HG02588 (cell line): Measurements from ENCODE around the gene DUSP9.

Experiments used
- ATAC-seq: cut with Tn5 transposase; IDR thresholded peaks from one replicate; pipeline ENCODE4 v1.9.1; 2021; ENCODE audit warnings: mild to moderate bottlenecking, moderate library complexity; ENCODE audit not compliant: unreplicated experiment

DUSP9 gene

DNA sequence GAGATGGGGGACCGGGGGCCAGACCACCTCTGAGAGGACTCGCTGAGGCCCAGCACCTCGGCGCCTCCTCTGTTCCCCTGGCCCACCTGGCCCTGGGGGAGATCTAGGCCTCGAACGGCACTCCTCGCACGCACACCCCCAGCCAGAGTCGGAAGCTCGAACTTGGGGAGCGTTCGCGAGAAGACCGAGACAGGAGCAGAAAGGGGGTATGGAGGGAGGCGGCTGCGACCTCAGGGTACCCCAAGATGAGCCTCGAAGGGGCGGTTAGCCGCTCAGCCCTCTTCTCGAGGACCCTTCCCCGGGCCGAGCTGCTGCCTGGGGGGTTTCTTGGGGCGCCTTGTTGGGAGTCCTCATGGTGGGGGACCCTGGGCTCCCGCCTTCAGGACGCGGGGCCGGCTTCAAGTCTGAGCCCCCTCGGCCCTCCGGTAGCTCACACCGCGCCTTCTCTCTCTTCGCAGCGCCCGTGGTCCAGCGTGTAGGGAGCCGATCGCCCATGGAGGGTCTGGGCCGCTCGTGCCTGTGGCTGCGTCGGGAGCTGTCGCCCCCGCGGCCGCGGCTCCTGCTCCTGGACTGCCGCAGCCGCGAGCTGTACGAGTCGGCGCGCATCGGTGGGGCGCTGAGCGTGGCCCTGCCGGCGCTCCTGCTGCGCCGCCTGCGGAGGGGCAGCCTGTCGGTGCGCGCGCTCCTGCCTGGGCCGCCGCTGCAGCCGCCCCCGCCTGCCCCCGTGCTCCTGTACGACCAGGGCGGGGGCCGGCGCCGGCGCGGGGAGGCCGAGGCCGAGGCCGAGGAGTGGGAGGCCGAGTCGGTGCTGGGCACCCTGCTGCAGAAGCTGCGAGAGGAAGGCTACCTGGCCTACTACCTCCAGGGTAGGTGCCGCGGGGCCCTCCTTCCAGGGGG is 706 bp downstream of the DUSP9 start:
- no peak for ATAC-seq

DNA sequence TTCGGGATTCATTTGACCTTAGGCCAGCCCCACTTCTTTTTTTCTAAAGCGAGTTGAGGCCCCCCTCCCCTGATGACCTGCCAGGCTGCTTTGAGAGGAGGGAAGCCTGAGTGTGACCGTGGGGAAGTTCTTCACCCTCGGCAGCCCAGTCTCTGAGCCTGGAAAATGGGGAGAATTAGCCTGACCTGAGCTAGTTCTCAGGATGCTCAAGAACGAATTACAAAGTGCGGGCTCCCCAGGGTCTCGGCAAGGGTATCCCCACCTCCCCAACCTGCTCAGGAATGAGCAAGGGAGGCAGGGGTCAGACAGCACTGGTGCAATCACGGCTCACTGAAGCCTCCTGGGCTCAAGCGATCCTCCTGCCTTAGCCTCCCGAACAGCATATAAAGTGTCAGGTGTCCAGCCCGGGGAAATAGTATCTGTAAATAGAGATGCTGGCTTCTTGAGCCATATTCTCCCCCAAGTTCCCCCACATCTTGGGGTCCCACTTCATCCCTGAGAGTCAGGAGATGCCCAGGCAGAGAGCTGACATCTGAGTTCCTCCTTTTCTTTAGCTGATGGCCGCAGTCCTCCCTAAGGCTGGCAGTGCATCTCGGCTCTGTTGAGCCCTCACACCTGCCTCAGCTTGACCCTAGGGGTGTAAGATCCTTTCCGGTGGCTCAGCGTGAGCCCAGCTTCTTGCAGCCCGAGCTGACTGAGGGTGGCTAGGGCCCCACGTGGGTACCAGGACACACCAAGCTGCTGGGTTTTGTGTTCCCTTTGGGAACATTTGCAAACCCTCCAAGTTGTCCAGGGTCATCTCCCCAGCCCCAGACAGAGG is 1.6 kb downstream of the DUSP9 start:
- ATAC-seq = no peak

DNA sequence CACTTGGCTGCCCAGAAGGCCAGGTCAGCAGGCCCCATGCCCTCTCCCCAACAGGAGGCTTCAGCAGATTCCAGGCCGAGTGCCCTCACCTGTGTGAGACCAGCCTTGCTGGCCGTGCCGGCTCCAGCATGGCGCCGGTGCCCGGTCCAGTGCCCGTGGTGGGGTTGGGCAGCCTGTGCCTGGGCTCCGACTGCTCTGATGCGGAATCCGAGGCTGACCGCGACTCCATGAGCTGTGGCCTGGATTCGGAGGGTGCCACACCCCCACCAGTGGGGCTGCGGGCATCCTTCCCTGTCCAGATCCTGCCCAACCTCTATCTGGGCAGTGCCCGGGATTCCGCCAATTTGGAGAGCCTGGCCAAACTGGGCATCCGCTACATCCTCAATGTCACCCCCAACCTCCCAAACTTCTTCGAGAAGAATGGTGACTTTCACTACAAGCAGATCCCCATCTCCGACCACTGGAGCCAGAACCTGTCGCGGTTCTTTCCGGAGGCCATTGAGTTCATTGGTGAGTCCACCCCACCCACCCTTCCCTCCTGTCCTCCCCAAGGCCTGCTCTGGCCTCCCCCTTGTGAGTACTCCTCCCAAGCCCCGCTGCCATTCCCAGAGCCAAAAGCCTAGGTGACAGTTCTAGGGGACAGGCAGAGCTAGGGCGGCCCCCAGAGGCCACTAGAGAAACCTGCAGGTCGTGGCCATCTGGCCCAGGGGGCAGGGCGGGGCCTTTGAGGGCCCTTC is 2.3 kb downstream of the DUSP9 start:
- no peak for ATAC-seq

DNA sequence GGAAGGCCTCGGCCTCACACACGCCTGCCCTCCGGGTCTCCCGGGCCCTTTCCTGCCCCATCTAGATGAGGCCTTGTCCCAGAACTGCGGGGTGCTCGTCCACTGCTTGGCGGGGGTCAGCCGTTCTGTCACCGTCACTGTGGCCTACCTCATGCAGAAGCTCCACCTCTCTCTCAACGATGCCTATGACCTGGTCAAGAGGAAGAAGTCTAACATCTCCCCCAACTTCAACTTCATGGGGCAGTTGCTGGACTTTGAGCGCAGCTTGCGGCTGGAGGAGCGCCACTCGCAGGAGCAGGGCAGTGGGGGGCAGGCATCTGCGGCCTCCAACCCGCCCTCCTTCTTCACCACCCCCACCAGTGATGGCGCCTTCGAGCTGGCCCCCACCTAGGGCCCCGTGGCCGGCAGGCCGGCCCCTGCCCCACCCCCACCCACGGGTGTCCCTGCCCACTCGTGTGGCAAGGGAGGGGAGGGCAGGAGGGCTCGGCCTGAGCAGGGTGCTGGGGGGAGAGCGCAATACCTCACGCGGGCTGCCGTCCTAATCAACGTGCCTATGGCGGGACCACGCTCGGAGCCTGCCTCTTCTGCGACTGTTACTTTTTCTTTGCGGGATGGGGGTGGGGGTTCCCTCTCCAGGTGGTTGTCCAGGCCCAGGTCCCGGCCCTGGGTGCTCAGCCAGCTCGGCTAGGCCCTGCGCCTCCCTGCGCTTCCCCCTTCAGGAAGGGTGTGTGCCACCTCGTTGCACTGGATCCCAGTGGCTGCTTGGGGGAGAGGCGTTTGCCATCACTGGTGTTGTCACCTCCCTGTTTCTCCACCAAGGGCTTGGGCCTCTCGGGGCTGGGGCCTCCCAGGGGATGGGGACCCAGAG is 3.1 kb downstream of the DUSP9 start:
- ATAC-seq = no peak

DNA sequence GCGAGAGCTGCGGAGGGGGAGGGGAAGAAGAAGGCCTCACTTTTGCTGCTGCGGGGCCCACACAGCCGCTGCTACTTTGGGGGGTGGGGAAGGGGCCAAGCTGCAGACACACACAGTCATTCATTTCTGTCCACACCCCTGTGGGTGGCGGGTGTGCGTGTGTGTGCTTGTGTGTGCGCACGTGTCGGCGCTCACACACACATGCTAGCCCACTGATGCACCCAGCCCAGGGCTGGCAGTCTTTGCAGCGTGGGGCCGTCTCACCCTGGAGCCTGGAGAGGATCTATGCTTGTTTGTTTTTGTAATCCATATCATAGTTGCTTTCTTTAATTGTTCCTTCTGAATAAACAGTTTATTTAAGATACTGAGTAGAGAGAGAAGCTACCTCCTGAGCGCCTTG is 4.0 kb downstream of the DUSP9 start:
- no peak for ATAC-seq

DNA sequence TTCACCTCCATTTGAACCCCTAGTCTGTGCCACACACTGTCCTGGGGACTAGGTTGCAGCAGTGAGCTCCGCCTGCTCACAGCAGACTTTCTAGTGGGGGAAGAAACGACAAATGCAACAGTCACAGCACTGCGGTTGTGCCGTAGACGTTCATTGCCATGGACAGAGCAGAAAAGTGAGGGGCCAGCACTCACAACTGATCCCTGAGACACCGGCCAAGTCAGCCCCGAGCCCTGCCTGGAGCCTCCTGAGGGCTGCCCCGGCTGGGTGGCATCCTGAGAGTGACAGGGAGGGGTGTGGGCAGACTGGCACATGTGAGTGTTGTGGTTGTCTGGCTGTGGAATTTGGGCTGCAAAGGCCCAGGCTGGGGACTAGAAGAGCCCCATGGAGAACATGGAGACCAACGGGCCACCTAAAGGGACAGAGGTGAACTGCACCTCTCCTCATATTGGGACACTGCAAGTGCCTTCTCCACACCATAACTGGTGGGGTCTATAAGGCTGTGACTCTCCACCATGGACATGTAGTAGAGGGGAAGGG is 4.6 kb downstream of the DUSP9 start:
- ATAC-seq = no peak

DNA sequence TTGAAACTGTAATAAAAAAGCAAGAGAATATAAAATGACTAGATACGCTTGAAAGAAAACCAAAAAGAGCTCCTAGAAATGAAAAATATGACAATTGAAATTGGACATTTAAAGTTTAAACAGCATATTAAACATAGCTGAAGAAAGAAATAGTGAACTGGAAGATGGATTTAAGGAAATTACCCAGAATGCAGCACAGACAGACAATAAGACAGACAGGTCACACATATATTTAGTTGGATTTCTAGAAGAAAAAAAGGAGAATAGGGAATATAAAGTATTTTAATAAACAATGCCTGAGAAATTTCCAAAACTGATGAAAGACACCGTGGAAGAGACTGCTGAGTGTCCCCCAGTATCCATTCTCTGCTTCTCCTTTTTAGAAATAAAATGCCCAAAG is 6.6 kb downstream of the DUSP9 start:
- ATAC-seq = no peak

DNA sequence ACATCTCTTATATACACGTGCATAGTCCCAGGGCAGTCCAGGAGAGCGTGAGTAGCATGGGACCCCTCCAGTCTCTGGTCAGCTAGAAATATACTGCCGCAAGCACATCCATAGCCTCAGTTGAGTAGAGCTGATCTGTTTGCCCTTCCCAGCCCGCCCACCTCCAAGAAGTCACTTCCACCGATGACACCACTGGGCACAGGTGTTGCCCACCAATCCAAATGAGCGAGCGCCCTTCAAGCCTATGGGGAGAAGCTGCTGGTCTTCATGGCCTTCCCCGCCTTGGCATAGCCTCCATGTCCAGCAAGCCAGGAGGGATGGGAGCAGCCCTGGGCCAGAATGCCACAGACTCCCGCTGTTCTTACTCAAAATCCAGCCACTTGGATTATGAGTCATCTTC is 10.2 kb downstream of the DUSP9 start:
- no peak for ATAC-seq

DNA sequence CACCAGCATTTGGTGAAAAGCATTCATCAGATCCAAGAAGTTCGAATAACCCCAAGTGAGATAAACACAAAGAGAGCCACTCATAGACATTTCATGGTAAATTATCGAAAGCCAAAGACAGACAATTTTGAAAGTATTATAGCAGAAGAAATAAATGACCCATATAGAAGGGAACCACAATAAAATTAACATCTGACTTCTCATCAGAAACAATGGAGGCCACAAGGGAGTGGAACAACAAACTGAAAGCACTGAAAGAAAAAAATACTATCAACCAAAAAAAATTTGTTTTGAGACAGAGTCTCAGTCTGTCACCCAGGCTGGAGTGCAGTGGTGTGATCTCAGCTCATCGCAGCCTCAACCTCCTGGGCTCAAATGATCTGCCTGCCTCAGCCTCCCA is 12.3 kb downstream of the DUSP9 start:
- ATAC-seq = no peak

DNA sequence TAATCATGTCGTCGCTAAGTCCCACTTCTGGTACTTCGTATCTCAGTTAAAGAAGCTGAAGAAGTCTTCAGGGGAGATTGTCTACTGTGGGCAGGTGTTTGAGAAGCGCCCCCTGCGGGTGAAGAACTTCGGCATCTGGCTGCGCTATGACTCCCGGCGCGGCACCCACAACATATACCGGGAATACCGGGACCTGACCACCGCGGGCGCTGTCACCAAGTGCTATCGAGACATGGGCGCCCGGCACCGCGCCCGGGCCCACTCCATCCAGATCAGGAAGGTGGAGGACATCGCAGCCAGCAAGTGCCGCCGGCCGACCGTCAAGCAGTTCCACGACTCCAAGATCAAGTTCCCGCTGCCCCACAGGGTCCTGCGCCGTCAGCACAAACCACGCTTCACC is 15.3 kb downstream of the DUSP9 start:
- ATAC-seq = no peak

DNA sequence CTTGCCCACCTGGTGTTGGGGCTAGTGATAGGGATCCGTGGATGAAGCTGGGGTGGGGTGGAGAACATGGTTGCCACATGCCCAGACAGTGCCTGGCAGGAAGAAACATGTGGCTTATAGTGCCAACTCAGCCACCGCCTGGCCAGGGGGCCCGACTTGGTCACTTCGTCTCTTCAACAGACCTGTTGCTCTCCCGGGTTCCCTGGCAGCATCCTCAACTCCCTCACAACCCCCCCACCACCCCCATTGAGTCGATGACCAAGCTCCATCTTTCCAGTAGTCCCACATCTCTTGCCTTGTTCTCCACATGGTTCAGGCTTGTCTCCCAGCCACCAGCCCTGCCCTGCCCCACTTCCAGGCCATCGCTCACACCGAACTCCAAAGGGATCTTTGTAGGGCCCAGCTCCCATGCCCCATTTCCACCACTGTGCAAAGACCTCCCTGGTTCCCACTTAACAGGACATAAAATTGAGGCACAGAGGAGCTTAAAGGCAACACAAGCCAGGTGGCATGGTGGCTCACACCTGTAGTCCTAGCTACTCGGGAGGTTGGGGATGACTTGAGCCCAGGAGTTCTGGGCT is 18.8 kb downstream of the DUSP9 start:
- no peak for ATAC-seq

DNA sequence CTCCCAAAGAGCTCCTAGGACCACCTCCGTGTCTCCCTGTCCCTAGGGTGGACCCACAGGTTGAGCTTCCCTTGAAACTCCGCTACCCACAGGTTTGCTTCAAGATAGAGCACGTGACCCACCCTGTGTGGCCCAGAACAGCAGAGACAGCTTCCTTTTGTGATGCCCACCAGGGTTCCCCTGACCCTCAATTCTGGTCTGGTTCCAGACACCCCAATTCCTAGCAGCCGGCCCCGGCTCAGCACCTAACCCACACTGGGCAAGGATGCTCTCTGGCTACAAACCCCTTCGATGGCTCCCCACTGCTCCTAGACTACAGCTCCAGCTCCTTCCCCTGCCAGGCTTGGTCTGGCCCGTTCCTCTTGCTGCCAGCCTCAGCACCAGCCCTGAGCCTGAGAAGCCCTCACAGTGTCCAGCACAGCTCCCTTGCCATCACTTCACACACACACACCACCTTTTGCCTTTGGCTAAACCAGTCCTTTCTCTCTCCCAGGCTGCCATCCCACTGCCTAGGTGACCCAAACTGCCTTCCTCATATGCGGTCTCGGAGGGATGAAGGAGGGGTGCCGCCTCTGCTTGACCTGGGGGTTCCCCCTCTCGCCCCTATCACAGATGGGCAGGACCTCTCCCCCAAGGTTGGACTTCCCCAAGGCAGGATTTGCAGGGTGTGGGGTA is 20.4 kb downstream of the DUSP9 start:
- no peak for ATAC-seq

DNA sequence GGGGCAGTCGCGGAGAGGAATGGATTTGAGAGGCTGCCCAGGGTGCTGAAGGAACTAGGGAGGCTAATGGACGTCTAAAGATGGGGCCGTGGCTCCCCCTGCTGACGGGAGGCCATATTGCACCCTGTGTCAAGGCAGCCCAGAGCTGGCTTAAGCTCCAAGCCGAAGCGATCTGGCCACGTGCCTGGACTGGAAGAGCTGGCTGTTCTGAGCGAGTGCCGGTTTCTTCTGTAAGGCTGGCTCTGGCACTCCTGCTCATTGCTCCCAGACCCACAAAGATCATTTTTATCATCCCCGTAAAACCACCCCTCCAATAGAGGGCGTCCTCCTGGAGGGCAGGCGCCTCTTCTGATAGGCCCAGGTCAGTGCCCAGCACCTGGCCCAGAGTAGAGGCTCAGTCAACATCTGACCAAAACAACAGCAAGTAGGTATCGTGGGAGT is 21.0 kb downstream of the DUSP9 start:
- peak; percentile 53 for ATAC-seq

DNA sequence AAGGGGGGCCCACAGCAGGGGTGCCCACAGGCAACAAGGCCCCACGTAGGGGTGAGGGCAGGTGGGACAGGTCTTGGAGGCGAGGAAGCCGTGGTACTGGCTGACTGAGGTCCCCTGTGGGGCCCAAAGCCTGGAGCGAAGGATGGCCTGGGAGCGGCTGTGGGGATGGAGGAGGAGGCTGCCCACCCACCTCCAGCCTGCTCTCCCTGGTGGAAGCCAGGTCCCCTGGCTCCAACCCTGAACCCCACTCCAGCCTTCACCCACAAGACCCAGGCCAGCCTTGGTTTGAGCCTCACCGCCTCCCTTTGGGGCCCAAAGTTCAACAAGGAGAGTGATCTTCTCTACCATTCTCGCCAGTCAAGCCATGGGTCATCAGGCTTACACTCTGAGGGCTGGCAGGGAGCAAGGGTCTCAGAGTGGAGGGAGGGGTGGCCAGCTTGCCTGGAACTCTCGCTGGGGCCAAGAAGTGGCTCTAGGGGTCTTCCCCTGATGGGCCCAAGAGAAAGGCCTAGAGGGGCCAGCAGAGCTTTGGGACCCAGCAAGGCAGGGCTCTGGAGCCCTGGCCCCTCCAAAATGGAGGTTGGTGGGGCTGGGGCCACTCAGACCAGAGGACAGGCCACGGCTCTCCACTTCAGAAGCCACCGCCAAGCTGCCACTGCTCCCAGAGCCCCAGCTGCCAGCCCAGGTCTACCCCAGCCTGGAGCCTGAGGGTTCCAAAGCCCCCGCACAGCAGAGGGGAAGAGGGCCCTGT is 21.6 kb downstream of the DUSP9 start:
- no peak for ATAC-seq

DNA sequence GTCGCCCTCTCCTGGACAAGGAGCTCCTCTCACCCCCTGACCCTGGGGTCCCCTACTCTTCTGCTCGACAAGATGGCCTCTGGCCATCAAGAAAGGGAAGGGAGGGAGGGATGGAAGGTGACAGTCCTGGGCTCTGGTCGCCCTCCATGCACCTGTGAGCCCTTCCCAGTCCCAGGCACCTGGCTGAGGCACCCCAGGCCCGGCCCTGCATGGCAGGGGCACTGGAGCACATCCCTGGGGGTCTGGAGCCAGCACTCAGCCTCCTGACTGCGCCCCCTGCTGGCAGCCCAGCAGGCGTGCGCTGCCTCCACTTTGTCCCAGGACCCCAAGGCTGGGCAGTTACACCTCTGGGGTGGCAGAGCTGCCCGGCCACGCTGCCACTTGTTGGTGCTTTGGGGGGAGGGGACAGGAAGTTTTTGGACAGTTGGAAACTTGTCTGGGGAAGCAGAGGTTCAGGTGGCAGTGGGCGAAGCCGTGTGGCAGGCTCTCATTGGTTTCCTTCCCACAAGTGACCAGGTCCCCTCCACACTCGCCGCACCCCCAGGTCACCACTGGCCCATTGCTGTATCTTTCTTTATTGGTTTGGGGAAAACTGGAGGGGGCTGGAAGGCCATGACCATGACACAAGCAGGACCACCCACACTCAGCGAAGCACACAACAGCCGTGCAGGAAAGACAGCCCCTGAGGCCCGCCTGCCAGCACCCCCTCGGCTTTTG is 22.3 kb downstream of the DUSP9 start:
- no peak for ATAC-seq

DNA sequence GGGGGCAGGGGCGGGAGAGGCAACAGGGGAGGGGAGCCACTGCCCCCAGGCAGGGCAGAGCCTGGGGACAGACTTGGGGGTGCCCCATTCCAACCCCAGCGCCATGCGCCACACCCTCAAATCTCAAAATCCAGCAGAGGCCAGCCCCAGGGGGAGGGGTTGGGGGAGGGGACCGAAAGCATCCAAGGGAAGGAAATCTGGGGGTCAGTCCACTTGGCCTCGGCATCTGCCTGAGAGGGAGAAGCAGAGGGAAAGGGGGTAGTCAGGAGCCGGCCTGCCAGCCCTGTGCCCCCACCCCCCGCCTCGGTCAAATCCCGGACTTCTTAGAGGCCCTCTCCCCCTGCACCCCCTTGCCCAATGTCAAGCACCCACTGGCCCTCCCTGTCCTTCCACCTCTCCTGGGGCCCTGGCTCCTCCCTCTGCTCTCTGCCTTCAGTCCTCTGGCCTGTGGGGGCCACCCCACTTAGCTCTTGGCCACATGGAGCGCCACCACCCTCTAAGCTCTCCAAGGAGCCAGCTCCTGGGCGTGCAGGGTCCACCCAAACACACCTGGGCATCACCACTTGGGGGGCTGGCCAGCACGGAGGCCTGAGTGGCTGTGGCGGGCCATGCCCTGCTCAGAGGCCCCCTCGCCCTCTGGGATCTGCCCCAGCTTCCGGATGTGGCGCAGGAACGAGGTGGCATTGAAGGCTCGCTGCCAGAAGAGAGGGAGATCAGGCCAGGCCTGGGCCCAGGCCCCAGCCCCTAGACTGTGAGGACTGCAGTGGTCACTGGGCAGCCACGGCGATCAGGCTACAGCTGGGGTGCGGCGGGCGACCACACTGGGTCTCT is 23.1 kb downstream of the DUSP9 start:
- ATAC-seq = no peak
